HG03095 (cell line): ENCODE measurements around the gene RNF141.

Source experiments
- ATAC-seq: cut with Tn5 transposase; IDR thresholded peaks from one replicate; pipeline ENCODE4 v1.9.1; 2021; ENCODE audit warnings: moderate library complexity; ENCODE audit not compliant: unreplicated experiment

The RNF141 gene, protein sequence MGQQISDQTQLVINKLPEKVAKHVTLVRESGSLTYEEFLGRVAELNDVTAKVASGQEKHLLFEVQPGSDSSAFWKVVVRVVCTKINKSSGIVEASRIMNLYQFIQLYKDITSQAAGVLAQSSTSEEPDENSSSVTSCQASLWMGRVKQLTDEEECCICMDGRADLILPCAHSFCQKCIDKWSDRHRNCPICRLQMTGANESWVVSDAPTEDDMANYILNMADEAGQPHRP

DNA sequence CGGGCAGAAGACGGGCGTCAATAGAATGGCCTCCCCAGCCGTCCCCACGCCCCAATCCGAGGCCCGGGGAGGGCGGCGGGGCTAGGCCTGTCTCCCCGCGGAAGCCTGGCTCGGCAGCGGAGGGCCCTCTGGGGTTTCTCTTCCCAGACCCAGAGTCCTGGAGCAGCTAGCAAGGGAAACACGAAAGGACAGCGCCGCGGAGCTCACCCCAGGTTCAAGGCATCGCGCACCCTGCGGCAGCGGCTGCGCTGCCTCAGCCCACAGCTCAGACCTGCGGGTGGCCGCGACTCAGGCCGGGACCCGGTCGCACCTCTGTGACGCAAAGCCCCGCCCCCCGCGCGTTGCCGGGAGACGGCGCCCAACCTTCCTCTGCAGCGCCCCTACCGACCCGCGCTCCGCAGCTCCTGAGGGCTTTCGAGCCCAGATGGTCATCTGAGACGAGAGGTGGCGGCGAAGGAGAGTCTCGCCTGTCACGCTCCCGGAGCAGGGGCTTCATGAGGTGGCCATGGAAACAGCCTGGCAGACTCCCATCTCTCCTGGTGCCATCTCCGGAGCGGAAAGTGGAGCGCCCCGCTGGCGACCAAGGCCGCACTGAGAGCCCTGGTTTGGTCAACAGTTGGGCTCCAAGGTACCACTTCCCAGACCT, at the start of gene RNF141:
RNF141 (minus strand) TSS at position 273 of the 646 bp plus-strand sequence. CDS start 7,029 bp downstream, outside the sequence.
- ATAC-seq: peak; percentile 97

DNA sequence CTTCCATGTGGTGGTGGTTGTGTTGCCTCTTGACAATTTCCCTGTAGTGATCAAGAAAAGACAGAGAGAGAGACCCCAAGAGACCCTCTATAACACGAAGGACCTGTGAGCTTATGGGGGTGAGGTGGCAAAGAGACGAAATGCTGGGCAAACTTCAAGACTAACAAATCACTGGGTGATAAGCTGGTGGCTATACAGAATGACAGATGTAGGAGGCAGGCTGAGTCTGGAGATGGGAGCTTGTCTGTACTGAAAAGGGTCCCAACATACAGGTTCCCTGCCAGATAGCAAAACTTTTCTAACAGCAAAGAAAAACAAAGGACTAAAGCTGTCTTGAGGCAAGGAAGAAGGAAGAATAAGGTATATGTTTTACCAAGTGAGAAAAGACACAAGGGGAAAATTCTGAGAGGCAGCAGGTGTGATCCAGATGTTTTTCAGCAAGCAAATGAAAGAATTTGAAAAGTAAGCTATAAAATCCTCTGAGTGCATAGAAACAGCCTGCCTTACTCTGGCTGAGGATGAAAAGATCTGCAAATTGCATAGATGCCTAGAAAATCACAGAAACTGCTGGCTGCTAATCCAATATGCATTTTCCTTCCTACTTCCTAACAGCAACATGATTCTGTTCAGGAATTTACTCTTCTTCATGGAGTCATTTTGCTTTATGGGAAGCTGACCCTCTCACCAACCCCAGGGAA, 49.4 kb upstream of the RNF141 start:
- no peak for ATAC-seq

DNA sequence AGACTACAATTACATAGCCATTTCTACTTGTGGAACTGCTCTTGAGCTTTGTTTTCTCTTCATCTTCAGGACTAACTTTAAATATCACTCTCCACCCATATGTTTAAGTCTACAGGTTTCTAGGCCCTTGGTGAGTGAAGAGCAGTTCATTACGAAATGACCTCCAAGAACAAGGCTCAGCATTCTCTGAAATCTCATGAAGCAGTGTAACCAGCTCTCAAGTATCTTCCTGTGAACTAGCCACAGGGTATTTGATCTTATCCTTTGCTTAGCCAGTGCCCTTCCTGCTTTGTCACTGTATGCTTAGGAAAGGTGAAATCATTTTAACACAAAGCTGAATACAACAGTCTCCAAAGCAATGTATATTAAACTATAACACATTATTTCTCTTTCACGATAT, 47.9 kb upstream of the RNF141 start:
- ATAC-seq: no peak

DNA sequence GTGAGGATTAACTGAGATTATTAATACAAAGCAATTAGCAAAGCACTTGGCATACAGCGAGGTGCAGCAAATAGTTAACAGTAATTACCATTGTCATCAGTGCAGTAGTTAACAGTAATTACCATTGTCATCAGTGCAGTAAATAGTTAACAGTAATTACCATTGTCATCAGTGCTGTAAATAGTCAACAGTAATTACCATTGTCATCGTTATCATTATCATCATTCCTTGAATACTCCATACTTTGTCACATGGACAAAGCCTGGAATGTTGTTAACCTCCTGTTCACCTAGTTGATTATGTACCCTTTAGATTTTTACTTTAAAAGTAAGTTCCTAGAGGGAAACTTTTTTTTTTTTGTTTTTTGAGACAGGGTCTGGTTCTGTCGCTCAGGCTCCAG, 47.0 kb upstream of the RNF141 start:
- no peak for ATAC-seq

DNA sequence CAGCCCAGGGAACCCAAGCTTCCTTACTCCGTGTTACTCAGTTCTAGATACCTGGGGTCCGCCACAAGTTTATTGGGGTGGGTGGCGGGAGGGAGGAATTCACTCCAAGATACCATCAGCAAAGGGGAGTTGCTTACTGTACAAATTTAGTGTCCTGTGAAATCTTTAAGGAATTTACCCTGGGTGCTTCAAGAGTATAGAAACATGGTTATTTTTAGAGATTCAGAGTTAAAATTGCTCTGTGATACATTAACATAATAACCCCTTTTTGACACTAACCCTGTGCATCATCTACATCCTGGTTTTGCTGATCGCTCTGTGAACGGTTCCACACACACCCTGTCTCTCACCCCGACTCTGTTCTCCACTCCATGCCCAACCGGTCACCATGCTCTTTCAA, 46.4 kb upstream of the RNF141 start:
- no peak for ATAC-seq

DNA sequence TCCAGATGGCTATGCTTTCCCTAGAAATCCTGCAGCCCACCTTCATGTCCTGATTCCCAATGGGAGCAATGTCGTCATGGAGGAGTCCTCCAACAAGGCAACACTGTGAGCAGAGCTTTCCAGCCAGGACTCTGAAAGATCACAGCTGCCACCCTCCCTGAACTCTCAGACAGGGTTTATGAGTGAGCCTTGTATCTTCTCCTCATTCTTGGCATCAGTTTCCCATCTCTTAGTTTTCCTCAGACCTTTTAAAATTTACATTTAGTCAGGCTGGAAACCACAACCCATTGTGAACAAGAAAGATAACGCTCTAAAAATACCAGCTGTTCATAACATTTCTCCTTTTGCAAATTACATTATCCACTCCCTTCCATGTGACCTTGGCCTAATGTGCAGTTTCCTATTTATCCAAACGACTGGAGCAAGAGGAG, 43.1 kb upstream of the RNF141 start:
- no peak for ATAC-seq

DNA sequence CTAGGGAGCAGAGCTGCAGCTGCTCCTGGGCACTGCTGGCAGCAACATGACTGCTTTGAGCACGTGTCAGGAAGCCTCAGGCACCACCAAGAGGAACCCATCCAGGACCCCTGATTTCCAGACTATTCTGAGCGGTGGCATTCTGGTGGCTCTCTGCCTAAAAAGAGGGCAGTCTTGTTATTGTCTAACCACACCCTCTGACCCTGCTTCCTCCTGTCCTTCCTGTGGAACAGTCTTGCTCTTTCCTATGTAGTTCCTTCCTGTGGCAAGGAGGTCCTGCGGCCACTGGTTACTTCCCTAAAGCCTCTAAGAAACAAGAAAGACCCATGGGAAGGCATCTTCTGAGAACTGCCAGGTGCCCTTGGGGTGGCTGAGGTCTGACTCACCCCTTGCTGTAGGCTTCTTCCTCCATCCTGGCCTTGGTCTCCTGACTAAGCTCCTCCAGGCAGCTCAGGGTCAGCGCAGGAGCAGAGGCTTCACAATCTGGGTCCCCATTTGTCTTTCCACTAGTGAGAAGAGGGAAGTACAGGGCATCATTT, 40.6 kb upstream of the RNF141 start:
- ATAC-seq: no peak

DNA sequence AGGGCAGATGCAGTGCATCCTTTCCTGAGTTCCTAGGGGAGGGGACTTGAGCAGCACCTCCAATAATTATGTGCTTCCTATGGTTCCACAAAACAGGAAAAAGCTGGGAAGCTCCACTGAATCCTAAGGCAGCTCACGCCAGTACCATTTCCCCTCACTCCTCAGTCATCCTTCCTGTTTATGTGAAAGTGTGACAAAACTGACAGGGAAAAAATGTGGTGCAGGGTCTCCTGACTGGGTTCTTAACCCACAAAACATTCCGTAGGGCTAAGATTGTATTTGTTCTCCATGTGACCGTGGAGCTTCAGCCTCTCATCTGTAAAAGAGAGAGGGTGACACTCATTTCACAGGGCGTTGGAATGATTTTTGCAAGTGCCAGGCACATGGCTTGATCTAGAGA, 39.6 kb upstream of the RNF141 start:
- ATAC-seq: no peak

DNA sequence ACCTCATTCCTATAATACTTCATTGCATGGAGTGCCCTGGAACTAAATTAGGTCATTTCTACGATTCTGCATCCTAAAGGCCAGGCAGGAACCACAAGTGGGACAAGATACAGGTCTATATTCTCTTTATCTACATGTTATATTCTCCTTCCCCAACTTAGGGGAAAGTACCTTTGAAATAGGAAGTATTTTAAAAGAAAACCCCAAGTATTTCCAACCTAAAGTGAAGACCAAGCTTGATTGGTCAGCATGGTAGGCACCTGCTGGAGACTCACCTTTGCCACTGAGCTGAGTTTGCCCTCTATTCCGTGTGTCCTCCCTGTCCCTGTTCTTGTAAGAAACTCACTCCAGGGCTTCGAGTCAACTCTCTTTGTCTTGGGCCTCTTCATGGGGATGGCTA, 38.7 kb upstream of the RNF141 start:
- ATAC-seq: no peak

DNA sequence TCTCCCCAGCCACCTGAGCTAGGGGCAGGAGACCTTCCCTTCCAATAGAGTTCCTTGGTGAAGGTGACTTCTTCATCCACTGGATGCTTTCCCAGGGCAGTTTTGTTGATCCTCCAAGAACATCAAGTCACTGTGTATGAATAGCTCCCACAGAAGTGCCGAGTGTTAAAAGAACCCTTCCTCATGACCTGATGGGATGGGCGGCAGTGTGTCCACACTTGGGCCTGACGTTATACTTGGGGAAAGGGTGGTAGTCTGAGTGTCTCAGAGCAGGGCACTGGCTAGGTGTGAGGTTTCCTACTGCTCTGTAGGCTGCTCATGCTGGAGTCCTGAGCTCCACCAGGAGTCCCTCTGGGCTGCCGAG, 35.0 kb upstream of the RNF141 start:
- no peak for ATAC-seq

DNA sequence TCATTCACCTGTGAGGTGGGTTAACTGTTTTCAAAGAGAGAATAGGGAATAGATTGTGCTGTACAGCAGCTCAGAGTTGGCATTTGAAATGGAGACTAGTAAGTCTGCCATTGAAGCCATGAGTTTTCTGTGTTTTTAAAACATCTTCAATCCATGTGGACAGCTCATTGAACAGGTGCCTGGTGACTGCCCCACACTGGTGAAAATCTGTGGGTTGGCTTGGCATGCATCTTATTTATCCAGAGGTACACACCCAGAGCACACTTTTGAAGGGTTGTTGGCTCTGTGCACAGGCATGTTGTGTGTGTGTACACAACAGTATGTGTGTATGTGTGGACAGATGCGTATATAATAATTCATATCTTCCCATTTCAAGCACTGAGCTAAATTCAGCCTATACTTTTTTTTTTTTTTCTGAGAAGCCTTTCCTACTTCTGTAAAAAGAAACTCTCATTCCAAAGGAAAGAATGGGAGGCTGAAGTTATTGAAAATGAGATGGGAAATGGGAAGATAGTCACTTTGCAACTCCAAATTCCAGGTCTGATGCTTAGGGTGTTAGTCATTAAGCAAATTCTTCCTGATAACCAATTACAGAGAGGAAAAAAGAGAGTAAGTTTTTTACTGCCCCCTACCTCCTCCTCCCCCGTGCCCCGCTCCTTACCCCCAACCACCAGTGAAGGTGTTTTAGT, 34.5 kb upstream of the RNF141 start:
- no peak for ATAC-seq

DNA sequence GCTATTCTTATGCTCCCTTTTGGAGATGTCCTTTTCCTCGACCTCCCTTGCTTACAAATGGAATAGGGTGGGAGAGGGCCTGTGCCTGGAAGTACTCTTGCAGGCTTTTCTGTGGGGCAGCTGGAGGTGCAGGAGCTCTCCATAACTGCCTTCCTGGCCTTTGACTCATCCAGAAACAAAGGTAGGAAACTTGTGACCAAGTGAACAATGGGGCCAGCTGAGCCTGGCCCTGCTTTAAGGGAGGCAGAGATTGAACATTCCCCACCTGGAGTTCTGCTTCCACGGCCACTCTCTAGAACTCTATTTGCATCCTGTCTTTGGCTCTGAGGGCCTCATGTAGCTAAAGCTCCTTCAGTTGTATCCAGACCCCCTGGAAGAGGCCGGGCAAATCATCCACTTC, 32.6 kb upstream of the RNF141 start:
- ATAC-seq: no peak

DNA sequence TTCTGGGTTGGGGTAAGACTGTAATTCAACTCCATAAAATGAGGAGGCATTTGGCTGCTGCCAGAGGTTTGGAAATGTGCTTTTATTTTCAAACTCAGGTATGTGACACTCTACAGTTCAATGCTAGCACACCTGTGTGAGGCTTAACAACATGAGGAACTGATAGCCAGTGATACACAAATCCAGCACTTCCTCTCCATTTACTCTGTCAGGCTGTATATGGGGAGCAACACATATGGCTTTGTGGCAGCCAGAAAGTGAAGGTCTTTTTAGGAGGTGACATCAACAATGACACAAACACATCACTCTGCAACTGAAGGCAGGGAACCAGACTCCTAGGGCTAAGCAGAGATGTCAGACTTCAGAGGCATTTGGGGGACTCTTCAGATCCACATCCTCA, 32.0 kb upstream of the RNF141 start:
- no peak for ATAC-seq

DNA sequence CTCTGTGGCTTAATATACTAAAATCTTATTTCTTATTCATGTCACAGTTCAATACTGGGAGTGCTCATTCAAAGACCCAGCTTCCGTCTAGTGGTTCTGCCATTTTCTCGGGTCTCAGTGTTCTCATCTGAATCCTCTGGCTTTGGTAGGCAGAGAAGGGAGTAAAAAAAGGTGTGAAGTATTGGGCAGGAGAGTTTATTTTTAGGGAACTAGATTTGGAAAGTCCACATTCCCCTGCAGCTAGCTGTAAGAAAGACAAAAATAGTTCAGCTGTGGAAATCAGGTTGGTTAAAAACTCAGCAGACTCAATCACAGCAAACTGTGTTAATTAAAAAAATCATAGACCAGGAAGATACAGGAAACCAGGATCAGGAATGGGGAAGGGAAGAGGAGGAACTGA, 31.5 kb upstream of the RNF141 start:
- no peak for ATAC-seq

DNA sequence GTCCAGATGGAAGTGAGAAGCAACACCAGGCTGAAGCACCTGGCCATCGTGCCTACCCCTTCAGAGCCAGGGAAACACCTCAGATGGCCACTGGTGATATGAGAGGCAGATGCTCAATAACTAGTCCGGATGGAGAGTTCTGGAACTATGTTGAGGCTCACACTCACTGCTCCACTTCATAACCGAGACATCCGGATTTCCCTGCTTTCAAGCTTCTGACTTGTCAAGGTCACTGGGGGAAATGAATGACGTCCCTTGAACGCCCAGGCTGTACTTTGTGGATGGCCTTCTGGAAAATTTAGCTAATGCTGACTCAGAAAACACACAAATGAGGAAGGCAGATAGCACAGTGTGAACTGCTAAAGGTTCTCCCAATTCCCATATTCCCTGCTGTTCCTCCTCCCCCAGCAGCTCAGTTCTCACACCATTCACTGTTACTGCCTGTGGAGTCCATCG, 27.5 kb upstream of the RNF141 start, which contains the start of gene LYVE1:
LYVE1 (minus strand) TSS at position 180 of the 456 bp plus-strand sequence; CDS start at position 47, 133 bp downstream.
- no peak for ATAC-seq

DNA sequence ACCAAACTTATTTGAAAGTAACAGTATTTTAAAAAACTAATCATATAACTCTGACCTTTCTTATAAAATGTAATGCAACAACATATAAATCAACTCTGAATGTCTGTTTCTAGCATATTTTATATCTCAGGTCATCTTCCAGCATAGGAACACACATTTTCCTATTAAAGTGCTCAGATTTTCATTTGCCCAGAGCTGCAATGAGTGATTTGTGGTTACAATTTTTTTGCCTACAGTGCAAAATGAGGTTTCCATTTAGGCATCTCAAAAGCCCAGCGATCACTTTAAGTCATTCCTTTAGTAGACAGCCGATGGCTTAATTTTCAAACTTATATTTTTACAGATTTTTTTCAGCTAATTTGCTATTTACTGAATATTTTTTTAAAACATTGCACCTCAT, 26.5 kb upstream of the RNF141 start:
- ATAC-seq: no peak

DNA sequence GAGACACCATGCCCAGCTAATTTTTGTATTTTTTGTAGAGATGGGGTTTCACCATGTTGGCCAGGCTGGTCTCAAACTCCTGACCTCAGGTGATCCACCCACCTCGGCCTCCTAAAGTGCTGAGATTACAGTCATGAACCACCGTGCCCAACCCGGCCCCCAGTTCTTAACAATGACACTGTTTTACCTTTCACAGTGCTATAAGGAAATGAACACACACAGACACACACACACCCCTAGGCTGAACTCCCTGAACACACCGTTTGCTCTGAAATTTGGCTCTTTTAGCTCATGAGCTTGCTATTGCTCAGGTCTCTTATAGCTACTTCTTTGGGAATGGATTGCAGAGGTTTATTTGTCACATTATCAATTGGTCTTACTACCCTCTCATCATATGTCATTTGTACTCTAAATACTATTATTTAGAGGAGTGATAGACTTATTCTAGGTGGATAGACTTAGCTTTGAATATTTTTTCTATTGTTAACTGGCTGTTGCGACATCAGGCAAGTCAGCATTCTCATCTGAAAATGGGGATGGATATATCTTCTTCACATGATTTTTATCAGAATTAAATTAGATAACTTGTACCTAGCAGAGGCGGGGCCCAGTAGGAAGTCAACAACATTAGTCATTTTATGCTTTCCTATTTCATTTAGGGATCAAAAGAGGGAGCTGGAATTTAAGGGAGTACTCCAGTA, 25.4 kb upstream of the RNF141 start:
- no peak for ATAC-seq

DNA sequence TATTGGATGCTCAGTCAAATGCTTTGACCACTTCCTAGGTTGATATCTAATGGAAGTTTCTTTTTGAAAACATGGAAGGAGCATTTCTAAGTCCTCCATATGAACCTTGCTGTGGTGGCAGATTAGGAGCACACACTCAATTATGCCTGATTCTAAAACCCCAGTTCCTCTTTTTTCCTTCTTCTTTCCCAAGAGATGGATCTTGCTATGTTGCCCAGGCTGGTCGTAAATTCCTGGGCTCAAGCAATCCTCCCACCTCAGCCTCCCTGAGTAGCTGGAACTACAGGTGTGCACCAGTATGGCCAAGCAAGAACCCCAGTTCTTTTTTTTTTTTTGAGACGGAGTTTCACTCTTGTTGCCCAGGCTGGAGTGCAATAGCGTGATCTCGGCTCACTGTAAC, 24.5 kb upstream of the RNF141 start:
- ATAC-seq: no peak

DNA sequence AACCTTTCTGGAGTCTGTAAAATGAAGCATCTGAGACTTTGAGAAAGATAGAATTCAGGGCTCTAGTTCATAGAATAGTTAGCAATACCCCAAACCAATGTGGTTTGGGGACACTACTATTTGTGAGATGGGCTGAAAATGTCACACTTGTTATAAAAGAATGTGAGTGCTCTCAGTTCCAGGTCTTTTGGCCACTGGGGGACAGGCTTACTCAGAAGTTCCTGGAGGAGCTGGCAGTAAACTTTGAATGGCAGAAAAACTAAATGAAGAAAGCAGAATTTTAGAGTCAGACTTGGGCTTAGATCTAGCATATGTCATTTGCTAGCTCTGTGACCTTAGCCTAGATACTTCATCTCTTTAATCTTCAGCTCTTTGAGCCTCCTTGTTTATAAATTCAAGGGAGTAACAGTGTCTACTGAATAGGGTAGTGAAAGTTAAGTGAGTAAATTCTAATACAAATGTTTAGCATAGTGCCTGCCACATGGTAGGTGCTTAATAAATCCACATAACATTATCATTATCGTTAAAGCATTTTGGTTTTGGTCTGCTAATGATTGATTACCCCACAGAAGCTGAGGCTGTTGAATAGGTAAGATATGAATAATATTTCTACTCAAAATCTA, 23.8 kb upstream of the RNF141 start:
- ATAC-seq: no peak

DNA sequence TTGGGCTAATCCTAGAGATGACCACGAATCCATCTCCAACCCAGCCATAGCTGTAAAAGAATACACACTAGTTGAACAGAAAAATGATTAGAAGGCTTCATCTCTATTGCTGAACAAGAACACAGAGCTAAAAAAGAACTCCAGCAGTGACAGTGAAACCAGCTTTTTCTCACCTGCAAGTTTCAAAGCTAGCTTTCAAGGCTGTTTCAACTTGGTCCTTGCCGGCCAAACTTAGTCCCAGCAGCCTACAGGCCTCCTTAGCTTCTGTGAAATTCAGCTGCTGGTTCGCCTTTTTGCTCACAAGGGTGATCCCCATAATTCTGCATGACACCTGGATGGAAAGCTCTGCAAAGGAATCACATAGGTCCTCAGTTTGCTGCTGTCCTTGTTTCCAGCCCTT, 23.0 kb upstream of the RNF141 start:
- no peak for ATAC-seq
